GM19193 (cell line): ENCODE measurements around the gene TACO1.

Experiments
- POLR2A ChIP-seq: IDR thresholded peaks from 4 replicates; pipeline ENCODE4 v1.6.1; 2011; ENCODE audit not compliant: insufficient read depth, insufficient read length; ENCODE audit errors: extremely low read depth

Gene TACO1

GRCh38 chr17:63645775-63646487, 45.2 kb downstream of the TACO1 start:
- no peak for TF ChIP-seq POLR2A

- TF ChIP-seq POLR2A: no peak
Measured at GRCh38 chr17:63646488-63646806, 45.8 kb downstream of the TACO1 start.

GRCh38 chr17:63647065-63647725, 46.5 kb downstream of the TACO1 start:
- TF ChIP-seq POLR2A: no peak

- TF ChIP-seq POLR2A: no peak
Measured at GRCh38 chr17:63647936-63648335, 47.2 kb downstream of the TACO1 start.

GRCh38 chr17:63649813-63650212, 49.1 kb downstream of the TACO1 start:
- TF ChIP-seq POLR2A: no peak

GRCh38 chr17:63652106-63652505, 51.4 kb downstream of the TACO1 start:
- no peak for TF ChIP-seq POLR2A

- no peak for TF ChIP-seq POLR2A
Measured at GRCh38 chr17:63653050-63653449, 52.4 kb downstream of the TACO1 start.

GRCh38 chr17:63657786-63658185, 57.1 kb downstream of the TACO1 start:
- no peak for TF ChIP-seq POLR2A
